Esophagus (tissue), 2 donors: ENCODE data around the gene CPNE1. TPM values are rescaled to one million over a fixed set of nuclear protein-coding genes. Genes with fewer than 3 reads are reported as not detected.

Experiments
- H3K27ac ChIP-seq, 2 donors: one replicate each; pipeline ENCODE4 v1.5.1; 2013; ENCODE audit warnings: low read depth in 2 of 2, mild to moderate bottlenecking in 2 of 2, inconsistent platforms in 1 of 2, low read length in 1 of 2, moderate library complexity in 1 of 2
- H3K27me3 ChIP-seq, 2 donors: one replicate each; pipeline ENCODE4 v1.6.1; 2013; ENCODE audit warnings: low read length in 2 of 2, control low read depth in 1 of 2, mild to moderate bottlenecking in 1 of 2; ENCODE audit not compliant: insufficient read depth in 2 of 2, control insufficient read depth in 1 of 2
- H3K36me3 ChIP-seq, 2 donors: one replicate each; pipeline ENCODE4 v1.6.1; 2013; ENCODE audit warnings: low read length in 1 of 2; ENCODE audit not compliant: control insufficient read depth in 2 of 2, insufficient read depth in 2 of 2
- H3K4me1 ChIP-seq, 2 donors: one replicate each; pipeline ENCODE4 v1.6.1; 2013; ENCODE audit warnings: low read length in 1 of 2; ENCODE audit not compliant: control insufficient read depth in 2 of 2, insufficient read depth in 2 of 2
- H3K4me3 ChIP-seq, 2 donors: one replicate each; pipeline ENCODE4 v1.5.1; 2013; ENCODE audit warnings: low read length in 2 of 2, mild to moderate bottlenecking in 2 of 2, low read depth in 1 of 2, moderate library complexity in 1 of 2
- H3K9me3 ChIP-seq, 2 donors: one replicate each; pipeline ENCODE4 v1.6.1; 2013; ENCODE audit warnings: mild to moderate bottlenecking in 2 of 2, low read depth in 1 of 2, low read length in 1 of 2, moderate library complexity in 1 of 2; ENCODE audit not compliant: control insufficient read depth in 2 of 2, insufficient read depth in 1 of 2
- WGBS, 2 donors: extraction: QIAGEN DNeasy Blood & Tissue Kit; methylation state at CpG; one replicate each; pipeline ENCODE4 v1.1.7; 2013; 5-methylcytosine and 5-hydroxymethylcytosine counted together
- polyA plus RNA-seq, 2 donors: library from polyadenylated mRNA; stranded (reverse); fragments of 200-250 nt; gene quantifications; one replicate each; pipeline ENCODE4 v1.2.3, GENCODE V29; 2013
- donor health status: healthy with polysubstance abuse.
- donor health status: Bipolar disorder and iron deficiency.

The CPNE1 gene
- polyA plus RNA-seq, 2 donors = 88.9 to 119 TPM

- Histone ChIP-seq H3K4me1 (no peaks in the 10 kb centered on the region), H3K4me3 (no peak overlapping the region), H3K27me3 (no peaks in the 10 kb centered on the region), H3K9me3 (no peaks in the 10 kb centered on the region), H3K27ac (no peak overlapping the region), H3K36me3 (peaks cover 0 to 3% of the 10 kb centered on the region in 2 donors)
- WGBS, 2 donors = 95 to 97% methylated on average over 7 of the region's 7 CpGs
These were observed 21.7 kb downstream of the CPNE1 start for GRCh38 chr20:35643045-35643444.

GRCh38 chr20:35641743-35642142 is 23.0 kb downstream of the CPNE1 start:
- no peaks in the 10 kb centered on the region for H3K27me3 ChIP-seq
- peaks cover 0 to 3% of the 10 kb centered on the region in 2 donors for H3K36me3 ChIP-seq
- no peak overlapping the region for H3K27ac ChIP-seq
- H3K4me3 ChIP-seq = no peak overlapping the region
- no peaks in the 10 kb centered on the region for H3K9me3 ChIP-seq
- no peaks in the 10 kb centered on the region for H3K4me1 ChIP-seq
- 86 to 87% methylated on average over 4 of the region's 4 CpGs for WGBS, 2 donors

GRCh38 chr20:35640724-35641123 is 24.0 kb downstream of the CPNE1 start:
- Histone ChIP-seq H3K4me3 (no peak overlapping the region), H3K27me3 (no peaks in the 10 kb centered on the region), H3K27ac (no peak overlapping the region), H3K4me1 (no peaks in the 10 kb centered on the region), H3K9me3 (no peaks in the 10 kb centered on the region), H3K36me3 (peaks cover 0 to 3% of the 10 kb centered on the region in 2 donors)
- 88% methylated on average over 3 of the region's 3 CpGs for WGBS, 2 donors

GRCh38 chr20:35638751-35639150 is 25.9 kb downstream of the CPNE1 start:
- H3K27ac ChIP-seq = no peak overlapping the region
- no peaks in the 10 kb centered on the region for H3K27me3 ChIP-seq
- H3K4me3 ChIP-seq = no peak overlapping the region
- peaks cover 0 to 3% of the 10 kb centered on the region in 2 donors for H3K36me3 ChIP-seq
- WGBS, 2 donors = 44 to 46% methylated on average over 2 of the region's 2 CpGs
- no peaks in the 10 kb centered on the region for H3K9me3 ChIP-seq
- no peaks in the 10 kb centered on the region for H3K4me1 ChIP-seq

GRCh38 chr20:35637276-35637675 is 27.4 kb downstream of the CPNE1 start:
- Histone ChIP-seq H3K27ac (no peak overlapping the region), H3K4me1 (peaks cover 0 to 2% of the 10 kb centered on the region in 2 donors), H3K4me3 (no peak overlapping the region), H3K9me3 (no peaks in the 10 kb centered on the region), H3K36me3 (peaks cover 0 to 4% of the 10 kb centered on the region in 2 donors), H3K27me3 (no peaks in the 10 kb centered on the region)
- 94 to 95% methylated on average over 6 of the region's 6 CpGs for WGBS, 2 donors

GRCh38 chr20:35636095-35636494 is 28.6 kb downstream of the CPNE1 start:
- Histone ChIP-seq H3K27me3 (no peaks in the 10 kb centered on the region), H3K4me3 (no peak overlapping the region)
- 86 to 91% methylated on average over 2 of the region's 2 CpGs for WGBS, 2 donors

GRCh38 chr20:35635652-35636051 is 29.0 kb downstream of the CPNE1 start:
- no peaks in the 10 kb centered on the region for H3K27me3 ChIP-seq
- peaks cover 0 to 2% of the 10 kb centered on the region in 2 donors for H3K4me1 ChIP-seq
- 90% methylated on average over 4 of the region's 4 CpGs for WGBS, 2 donors
- no peaks in the 10 kb centered on the region for H3K9me3 ChIP-seq
- peaks cover 12 to 15% of the 10 kb centered on the region in 2 donors for H3K36me3 ChIP-seq
- no peak overlapping the region for H3K4me3 ChIP-seq
- H3K27ac ChIP-seq = no peak overlapping the region

More at GRCh38 chr20:35636095-35636494, 28.6 kb downstream of the CPNE1 start:
- Histone ChIP-seq H3K27ac (no peak overlapping the region), H3K36me3 (peaks cover 8 to 11% of the 10 kb centered on the region in 2 donors), H3K4me1 (peaks cover 0 to 2% of the 10 kb centered on the region in 2 donors), H3K9me3 (no peaks in the 10 kb centered on the region)

GRCh38 chr20:35632539-35633115 is 32.1 kb downstream of the CPNE1 start:
- H3K36me3 ChIP-seq = peaks cover 13 to 20% of the 10 kb centered on the region in 2 donors
- 96 to 97% methylated on average over 13 of the region's 13 CpGs for WGBS, 2 donors
- no peaks in the 10 kb centered on the region for H3K9me3 ChIP-seq
- no peaks in the 10 kb centered on the region for H3K27me3 ChIP-seq
- H3K4me3 ChIP-seq = no peak overlapping the region
- H3K4me1 ChIP-seq = peaks cover 0 to 2% of the 10 kb centered on the region in 2 donors
- no peak overlapping the region for H3K27ac ChIP-seq

GRCh38 chr20:35630636-35631035 is 34.1 kb downstream of the CPNE1 start:
- 98% methylated on average over 4 of the region's 4 CpGs for WGBS, 2 donors
- no peak overlapping the region for H3K4me3 ChIP-seq
- no peak overlapping the region for H3K27ac ChIP-seq
- no peaks in the 10 kb centered on the region for H3K9me3 ChIP-seq
- H3K4me1 ChIP-seq = peaks cover 0 to 2% of the 10 kb centered on the region in 2 donors
- peaks cover 13 to 28% of the 10 kb centered on the region in 2 donors for H3K36me3 ChIP-seq
- H3K27me3 ChIP-seq = no peaks in the 10 kb centered on the region
